Right lobe of liver (tissue), 4 donors: ENCODE results near the gene LRIT2.

Experiments
- CTCF ChIP-seq, 4 donors: fragments of 200-600 bp in 3 of 4; fragments of 450-650 bp in 1 of 4; IDR thresholded peaks; one replicate each; pipeline versions ENCODE4 v1.5.1 to v1.8.0; 2016 to 2022; ENCODE audit warnings: antibody characterized with exemption in 4 of 4, mild to moderate bottlenecking in 2 of 4
- POLR2A ChIP-seq: fragments of 450-650 bp; IDR thresholded peaks from one replicate; pipeline ENCODE4 v1.6.1; 2017; ENCODE audit warnings: antibody characterized with exemption, mild to moderate bottlenecking
- donor health status: DM: no; HTN: no; CAD: no.
- donor health status: DM: no; HTN: no; CAD: no.
- donor health status: DM: no; HTN: yes; CAD: no.

GRCh38 chr10:84204610-84205009, 20.7 kb downstream of the LRIT2 start:
- TF ChIP-seq POLR2A = no peak
- no peak for TF ChIP-seq CTCF (IDR thresholded peaks at IDR 0.05)
